SW480 (cell line): ENCODE data around the gene MYO1E.

ENCODE experiments used
- DNase-seq: peaks from one replicate; pipeline ENCODE4 v3.0.0-alpha.2; 2016; ENCODE audit warnings: low spot score

Gene MYO1E

DNA sequence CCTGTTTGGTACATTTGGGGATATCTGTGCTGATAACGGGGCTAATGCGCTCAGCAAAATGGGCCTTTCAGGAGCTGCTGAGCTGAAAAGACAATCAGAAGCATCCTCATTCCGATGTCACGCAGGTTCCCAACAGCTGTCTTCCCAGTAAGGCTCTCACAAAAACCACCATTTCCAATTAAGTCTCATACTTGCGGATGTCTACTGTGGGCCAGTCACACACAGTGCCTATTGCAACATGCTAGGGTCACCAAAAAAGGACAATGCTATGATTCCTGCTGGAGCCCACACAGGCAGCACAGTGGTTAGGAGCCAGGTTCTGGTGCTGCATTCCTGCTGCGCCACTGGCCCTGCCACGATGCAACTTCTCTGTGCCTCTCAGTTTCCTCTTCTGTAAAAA is 182.4 kb downstream of the MYO1E start:
- DNase-seq = no peak

DNA sequence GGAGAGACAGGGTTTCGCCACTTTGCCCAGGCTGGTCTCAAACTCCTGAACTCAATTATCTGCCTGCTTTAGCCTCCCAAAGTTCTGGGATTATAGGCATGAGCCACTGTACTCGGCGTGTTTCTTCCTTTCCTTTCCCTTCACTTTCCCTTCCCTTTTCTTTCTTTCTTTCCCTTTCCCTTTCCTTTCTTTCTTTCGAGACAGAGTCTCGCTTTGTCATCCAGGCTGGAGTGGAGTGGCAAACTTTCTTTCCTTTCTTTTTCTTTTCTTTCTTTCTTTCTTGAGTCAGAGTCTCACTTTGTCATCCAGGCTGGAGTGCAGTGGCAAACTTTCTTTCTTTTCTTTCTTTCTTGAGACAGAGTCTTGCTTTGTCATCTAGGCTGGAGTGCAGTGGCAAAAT is 183.4 kb downstream of the MYO1E start:
- DNase-seq = no peak

DNA sequence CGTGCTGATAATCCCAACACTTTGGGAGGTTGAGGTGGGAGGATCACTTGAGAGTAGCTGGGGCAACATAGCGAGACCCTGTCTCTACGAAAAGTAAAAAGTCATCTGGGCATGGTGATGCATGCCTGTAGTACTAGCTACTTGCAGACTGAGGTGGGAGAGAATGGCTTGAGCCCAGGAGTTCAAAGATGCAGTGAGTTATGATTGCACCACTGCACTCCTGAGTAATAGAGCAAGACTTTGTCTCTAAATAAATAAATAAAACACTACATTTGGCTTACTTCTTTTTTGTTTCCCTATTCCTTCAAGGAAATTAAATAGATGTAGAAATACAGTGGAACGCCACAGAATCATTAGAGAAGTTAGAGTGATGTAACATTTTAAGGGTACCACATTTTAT is 186.2 kb downstream of the MYO1E start:
- no peak for DNase-seq

DNA sequence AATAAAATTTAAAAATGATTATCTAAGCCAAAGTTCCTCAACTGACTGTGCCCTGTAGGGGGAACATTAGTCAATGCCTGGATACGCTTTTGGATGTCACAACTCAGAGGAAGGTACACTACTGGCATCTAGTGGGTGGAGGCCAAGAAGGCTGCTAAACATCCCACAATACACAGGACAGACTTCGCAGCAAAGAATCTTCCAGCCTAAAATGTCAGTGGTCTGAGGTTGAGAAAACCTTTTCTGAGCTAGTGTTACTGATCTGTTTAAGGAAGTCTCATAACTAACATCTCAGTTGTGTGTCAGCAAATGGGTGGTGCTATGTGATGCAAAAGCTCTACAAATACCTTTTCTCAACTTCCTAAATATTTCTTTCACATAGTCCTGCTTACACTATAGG is 186.9 kb downstream of the MYO1E start:
- DNase-seq = no peak

DNA sequence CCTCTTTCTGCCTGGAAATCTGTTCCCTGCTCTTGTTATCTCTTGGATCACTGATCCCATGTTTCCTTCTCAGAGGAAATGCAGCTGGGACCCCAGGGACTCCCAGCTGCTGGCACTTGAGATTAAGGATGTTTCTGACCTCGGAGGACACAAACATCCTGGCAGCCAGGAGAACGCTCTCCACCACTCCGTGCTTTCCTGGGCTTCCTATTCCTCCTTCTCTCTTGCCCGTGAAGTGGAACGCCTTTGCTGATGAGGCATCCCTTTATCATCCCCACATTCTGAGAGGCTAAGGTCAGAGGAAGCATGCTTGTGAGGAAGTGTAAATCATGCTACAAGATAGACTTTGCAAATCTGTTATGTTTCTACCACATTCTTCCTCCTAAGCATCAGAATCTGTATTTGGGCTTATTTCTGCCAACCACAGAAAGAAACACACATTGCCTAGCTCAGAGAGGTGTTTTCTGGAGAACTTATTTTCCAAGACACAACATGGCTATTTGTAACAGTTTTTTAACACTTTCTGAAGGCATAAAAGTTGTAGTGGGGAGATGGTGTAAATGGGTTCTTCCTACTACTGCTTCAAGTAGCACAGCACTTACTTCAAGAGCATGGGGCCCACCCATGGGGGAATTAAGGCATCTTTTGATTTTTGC is 191.6 kb downstream of the MYO1E start:
- no peak for DNase-seq

DNA sequence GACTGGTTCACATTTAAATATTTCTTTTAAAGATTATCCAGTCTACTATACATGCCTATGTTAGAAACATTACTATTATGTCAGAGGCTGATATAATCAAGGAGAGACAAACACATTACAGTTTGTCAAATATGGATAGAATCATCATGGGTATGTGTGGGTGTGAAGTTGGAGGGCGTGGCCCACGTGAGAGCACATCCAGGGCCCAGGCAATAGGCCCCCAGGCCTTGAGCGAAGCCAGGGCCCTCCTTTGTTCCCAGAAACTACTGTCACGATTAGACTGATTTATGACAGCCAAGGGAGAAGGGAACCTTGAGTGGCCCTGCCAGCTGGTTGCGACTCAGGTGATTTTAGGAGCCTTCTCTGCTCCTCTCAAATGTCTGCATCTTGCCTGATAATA is 193.0 kb downstream of the MYO1E start:
- DNase-seq = no peak

DNA sequence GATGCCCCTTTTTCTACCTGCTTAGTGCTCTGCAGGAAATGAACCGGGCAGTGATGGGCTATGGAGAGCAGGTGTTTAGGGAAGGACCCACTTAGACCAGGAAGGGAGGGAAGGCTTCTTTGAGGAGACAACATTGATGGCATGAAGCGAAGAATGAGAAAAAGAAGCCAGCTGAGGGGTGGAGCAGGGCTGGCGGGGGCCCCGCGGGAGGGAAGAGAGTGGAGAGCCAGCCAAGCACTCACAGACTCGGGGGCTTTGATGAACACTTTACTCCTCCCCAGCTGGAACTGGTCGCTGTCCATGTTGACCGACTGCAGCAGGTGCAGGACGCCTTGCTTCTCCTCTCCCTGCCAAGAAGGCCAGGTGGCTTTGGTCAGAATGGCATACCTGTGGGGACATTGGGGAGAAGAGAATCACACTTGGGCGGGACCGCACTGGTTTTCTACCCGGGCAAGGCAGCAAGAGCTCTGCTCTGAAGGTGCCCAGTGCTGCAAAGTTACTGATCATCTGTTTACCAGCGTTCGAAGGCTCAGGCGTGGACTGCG is 194.4 kb downstream of the MYO1E start:
- DNase-seq = peak; percentile 27

DNA sequence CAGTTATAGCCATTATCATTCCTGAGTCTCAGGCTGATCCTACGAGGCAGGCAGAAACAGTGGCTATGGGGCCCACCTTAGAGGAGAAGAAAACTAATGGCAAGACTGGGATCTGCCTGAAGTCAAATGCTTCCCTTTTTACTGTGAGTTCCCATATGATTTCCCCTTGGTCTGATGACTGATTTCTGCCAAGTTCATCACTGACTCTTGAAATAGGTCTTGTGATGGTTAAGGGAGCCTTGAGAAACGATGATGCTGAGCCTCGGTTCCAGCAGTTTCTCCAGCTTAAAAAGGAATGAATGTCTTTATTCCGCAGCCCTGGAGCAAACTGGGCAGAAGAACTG is 195.4 kb downstream of the MYO1E start:
- DNase-seq = no peak

DNA sequence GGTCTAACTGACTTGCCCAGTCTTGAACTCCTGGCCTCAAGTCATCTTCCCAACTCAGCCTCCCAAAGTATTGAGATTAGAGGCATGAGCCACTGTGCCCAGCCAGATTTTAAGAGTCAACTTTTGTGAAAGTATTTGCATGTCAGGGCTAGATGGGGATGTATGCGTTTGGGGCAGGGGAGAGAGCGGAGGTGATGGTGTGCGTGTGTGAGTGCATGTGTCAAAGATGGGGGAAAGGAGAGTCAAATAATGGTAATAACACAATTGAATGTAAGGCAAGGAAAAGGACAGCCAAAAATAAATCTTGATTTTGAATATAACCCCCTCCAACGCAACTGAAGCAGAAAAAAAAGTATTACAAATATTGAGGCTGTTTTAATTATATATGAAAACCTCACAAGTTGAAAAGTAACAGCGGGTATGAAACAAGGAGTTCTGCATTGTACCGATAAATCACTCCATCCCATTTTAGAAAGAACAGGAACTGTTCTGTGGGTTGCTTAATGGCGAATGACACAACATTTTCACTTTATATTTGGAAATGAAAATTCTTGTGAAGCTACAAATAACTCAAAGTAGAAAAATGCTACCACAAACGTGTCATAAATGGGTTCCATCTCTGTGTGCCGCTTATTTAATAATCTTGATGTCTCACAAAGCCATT is 195.9 kb downstream of the MYO1E start:
- DNase-seq = no peak

DNA sequence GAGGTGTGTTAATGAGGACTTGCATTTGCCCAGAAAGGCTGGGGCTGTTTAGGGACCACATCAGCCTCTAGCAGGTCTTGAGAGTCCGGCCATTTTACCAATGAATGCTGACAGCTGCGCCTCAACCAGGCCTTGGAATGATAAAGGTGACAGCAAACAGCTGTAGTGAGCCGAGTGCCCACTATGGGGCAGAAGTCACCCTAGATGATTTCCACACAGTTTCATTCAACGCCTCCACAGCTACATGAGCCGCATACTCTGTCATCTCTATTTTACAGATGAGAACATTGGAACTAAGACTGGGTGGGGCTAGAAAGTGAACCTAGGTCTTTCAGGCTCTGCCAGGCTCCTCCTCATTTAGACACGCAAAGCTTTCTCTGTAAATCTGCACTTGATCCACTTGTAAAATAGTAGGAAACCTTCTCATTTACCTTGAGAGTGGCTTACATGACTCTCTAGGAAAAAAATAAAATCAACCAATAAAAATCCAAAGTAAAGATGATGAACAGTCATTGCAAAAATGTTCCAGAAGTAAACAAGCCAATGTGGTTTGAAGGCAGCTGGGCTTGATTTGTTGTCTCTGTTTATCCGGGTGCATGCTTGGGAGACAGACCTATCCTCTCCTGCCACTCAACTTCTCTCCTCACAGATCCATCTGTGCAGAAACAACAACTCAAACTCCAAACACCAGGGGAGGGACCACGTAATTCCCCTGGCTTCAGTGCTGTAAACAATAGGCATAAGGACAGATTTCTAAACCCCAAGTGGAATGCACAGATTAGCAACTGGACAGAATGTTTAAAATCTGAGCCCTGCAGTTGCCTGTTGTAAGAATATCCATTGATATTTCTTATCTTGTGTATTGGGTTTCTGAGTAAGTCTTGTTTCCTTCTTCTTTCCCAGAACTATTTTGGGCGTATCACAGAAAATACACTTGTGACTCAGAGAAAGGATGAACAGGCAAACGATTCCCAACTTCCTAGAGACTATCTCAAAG is 197.5 kb downstream of the MYO1E start:
- peak; percentile 69 for DNase-seq

DNA sequence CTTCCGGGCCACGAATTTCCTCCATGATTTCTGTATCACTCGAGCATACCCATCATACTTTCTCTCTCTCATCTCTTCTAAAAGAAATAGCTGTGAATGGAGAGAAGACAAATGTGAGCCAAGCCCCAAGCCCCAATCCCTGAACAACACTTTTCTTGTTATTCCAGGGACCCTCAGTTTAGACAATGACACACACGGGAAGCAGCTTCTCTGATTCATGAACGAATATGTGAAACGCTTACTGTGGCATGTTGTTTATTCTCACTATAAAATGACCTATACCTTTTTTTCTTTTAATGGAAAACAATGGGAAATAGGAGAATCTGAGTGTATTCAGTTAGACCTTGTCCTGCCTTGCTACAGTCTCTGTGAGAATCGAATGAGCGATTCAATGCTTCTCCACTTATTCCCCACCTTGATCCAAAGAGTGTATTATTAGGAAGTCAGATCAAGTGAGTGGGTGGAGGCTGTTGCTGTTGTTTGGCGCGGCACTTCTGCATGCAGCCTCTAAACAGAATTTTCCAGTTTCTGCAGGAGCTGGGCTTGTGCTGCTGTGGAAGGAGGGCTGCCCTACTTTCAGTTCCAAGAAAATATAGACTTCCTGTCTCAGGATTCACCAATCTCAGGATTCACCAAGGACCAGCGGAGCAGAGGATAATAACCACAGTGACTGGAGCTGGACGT is 198.4 kb downstream of the MYO1E start:
- no peak for DNase-seq

DNA sequence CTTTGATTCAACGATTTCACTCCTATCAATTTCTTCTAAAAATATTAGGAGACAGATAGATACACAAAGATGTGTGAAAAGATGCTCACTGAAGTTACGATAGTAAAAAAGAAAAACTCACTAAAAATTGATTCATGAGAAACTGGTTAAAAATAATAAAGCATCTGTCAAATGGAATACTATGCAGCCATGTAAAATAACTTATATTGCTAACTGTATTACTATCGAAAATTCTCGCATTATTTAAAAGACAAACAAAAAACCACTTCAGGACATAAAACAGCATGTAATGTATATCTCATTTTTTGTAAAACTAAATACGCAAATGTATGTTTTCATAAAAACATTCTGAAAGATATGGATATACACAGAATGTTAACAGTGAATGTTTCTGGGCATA is 199.5 kb downstream of the MYO1E start:
- no peak for DNase-seq

DNA sequence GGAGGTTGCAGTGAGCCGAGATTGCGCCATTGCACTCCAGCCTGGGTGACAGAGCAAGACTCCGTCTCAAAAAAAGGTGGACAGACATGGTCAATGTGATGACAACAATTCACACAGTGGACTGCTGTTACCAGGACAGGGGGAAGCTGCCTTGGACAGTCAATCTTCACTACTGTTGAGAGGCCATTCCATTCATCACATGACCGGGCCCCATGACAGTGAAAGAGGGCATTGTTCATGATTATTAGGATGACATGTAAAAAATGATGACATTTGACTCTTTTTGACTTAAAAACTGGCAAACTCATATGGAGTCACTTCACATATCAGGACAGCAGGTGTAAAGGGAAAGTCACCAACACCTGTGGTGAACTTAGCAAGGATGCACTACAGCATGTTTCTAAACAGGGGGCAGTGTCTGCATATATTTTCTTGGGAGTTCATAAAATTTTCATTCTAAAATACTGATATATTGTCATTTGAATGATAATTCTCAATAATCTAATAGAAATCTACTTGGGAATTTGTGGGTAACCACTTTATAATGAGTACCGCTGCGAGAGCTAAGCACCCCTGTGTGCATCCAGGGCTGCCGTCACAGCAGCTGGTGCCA is 200.3 kb downstream of the MYO1E start:
- no peak for DNase-seq

DNA sequence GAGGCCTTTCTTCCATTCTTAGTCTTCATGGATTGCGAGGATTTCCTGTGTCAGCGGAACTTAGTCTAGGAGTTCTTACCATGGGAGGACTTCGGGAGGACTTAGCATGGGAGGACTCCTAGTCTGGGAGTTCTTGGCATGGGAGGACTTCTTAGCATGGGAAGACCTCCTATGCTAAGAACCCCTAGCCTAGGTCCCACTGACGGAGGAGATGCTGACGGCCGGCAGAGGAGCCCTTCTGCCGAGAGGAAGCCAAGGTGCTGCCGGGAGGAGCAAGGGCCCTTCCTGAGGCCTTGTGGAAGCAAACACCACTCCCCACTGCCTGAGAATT is 201.6 kb downstream of the MYO1E start:
- DNase-seq = no peak

DNA sequence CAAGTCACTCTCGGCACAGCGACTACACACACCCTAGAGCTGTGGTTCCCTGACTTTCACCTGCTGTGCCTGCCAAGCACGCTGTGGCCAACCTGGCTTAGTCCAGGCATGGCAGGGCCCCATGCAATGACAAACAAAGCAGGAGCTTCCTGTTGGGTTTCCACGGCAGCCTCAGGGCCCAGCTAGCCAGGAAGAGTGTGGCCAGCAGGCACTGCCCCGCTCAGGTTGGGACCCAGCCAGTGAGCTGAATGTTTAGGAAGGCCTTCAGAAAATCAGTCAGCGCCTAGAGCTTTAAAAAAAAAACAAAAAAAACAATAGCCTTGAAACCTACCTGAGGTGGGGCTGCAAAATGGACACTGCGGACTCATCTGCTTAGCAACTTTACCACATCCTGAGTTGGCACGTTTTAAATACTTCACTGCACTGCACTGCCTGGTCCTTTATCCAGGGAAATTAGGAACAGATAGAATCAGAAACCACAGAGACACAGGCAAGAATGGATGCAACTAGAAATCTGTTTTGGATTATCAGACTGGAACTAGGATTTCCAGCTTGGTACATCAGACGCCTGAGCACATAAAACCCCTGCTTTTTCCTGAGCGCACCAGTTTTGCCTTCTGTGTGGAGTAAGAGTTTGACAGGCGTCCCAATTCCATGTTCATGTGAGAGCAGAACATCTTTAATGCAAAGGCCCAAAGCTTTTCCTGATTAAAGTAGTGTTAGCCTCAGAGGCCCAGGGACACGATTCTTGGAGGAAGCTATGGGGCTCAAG is 202.2 kb downstream of the MYO1E start:
- DNase-seq = peak; percentile 64

DNA sequence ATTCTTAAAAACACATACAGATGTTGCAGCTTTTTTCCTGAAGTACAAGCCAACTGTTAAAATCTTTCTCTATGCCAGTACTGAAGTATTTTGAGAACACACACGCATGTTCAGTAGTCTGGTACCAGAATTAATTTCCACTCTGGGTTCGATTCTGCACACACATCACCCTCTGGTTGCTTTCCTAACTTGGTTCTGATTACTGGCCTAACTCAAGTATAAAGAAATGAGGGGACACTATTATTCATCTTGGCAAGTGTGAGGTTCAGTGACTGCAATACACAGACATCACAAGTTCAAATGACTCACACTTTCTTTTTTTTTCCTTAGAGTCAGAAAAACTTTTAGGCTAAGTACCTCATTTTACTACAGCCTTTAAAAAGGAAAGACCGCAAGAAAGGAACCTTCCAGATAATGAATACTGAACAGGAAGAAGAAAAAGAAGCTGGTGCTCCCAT is 203.4 kb downstream of the MYO1E start:
- DNase-seq = no peak

DNA sequence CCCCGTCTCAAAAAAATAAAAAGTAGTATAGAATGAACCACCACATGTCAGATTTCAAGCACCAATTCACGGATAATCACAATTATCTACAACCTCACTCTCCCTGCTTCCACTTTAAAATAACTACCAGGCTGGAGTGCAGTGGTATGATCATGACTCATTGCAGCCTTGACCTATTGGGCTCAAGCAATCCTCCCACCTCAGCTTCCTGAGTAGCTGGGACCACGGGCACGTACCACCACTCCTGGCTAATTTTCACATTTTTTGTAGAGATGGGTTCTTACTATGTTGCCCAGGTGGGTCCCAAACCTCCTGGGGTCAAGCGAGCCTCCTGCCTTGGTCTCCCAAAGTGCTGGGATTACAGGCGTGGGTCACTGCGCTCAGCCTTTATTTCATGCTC is 204.1 kb downstream of the MYO1E start:
- no peak for DNase-seq

DNA sequence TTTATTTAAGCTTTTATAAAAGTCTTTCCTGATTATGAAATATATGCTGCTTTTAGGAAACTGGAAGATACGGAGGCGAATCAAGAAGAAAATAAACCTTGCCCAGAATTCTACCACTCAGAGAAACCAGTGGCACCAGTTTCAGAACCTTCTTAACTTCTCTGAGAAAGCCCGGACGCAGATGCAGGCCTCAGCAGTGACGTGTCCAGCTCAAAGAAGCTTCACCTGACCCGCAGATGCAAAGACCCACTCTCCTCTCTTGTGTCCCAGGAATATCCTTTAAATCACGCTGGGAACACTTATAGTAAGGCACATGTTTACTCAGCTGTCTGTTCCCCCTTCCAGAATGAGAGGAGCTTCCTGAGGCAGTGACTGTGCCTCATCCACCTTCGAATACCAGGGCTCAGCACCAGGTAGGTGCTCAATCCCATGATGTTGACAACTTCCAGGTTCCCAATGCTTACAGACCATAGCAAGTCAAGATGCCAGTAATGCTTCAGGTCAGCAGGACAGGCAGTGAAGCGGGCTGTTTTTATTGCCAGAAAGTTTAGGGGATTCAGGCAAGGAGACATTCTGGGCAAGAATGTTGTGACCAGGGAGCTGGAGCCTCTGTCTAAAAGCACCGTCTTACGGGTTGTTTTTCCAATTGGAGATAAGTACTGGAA is 205.9 kb downstream of the MYO1E start:
- no peak for DNase-seq

DNA sequence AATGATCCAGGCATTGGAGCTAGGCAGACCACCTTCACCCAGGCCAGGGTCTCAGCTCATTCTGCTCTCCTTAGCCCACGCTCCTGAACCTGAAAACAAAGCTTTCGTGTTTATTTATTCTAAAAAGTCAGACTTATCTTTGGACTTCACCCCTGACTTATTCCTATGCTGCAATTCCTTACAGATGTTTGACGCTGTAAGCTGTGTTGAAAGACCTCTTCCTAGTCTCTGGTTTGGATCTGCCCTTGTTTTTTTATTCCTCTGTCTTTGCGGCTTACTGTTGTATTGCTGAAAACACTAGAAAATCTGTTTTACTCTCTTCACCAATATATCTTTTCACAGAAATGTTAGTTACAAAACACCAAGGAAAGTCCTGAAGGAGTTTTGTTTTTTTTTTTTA is 206.5 kb downstream of the MYO1E start:
- DNase-seq = no peak

DNA sequence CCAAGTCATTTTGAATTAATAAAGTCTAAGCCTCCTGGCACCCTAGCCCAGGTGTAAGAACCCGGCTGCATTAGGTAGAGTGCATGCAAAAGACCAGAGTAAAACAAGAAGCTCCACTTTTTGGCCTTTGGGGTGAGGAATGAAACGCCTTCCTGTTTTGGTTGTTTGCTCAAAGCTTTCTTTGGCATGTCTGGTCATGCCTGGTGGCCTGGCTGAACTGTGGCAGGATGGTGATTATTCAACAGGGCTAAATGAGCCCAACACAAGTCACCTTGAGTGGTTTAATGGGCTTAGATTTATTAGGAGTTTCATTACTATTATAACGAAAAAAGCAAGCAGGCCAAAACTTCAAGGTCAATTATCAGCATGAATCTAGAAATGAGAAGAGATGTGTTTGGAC is 206.9 kb downstream of the MYO1E start:
- no peak for DNase-seq
